ENCODE results near the gene MEOX1.

Gene MEOX1

GRCh38 chr17:43702637-43703036 lies 40.9 kb upstream of the MEOX1 start:
- Histone ChIP-seq H3K4me3 (ENCODE audit: low read length) (no peak overlapping the region), H3K79me2 (ENCODE audit: control insufficient read depth, insufficient read depth, low read length) (no peaks in the 10 kb centered on the region), H2BK5ac (ENCODE audit: low read length) (no peak overlapping the region)

DNA sequence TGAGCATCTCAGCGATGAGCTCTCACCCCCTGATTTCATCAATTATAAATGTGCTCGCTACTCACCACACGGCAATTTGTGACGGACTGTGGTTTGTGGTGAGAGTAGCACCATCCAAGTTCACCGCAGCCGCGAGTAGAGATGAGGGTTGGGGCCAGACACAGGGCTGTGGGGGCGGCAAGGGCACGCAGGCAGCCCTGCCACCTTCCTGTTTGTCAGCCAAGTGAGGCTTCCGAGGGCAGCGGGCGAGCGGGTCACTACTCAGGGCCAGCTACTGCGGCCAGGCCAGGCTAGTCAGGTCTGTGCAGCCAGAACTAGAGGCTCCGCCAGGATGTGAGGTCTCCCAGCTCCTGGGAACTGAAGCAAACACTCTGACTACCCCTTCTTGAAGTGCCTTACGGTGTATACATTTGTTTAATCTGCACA lies 39.6 kb upstream of the MEOX1 start:
- no peak overlapping the region for H3K56ac ChIP-seq (ENCODE audit: low read length)
- H2BK120ac ChIP-seq (ENCODE audit: low read depth, low read length) = no peak overlapping the region
- DNase-seq = no peak
- H3K18ac ChIP-seq (ENCODE audit: low read length) = no peak overlapping the region
- H3K27me3 ChIP-seq (ENCODE audit: insufficient read depth, low read length, poor library complexity) = no peaks in the 10 kb centered on the region
- no peak overlapping the region for H2AK5ac ChIP-seq (ENCODE audit: low read length)
- no peaks in the 10 kb centered on the region for H3K36me3 ChIP-seq (ENCODE audit: control insufficient read depth, insufficient read depth, low read length)
- H3K9ac ChIP-seq (ENCODE audit: low read length) = no peak overlapping the region
- no peak overlapping the region for H3K4ac ChIP-seq (ENCODE audit: low read depth, low read length)
- no peak overlapping the region for H2BK5ac ChIP-seq (ENCODE audit: low read length)
- H3K4me2 ChIP-seq (ENCODE audit: low read length) = no peak overlapping the region
- H3K4me1 ChIP-seq (ENCODE audit: control insufficient read depth, low read depth, low read length) = no peaks in the 10 kb centered on the region
- WGBS (ENCODE audit: extremely low coverage, insufficient coverage, low lambda C conversion rate) = no CpG with 5 or more reads among the region's 16 CpGs
- H3K23ac ChIP-seq (ENCODE audit: low read length) = no peak overlapping the region
- H2BK15ac ChIP-seq (replicated peaks; ENCODE audit: low read depth) = no peak overlapping the region
- no peak overlapping the region for H3K27ac ChIP-seq (ENCODE audit: low read depth, low read length)
- no peak overlapping the region for H3K4me3 ChIP-seq (ENCODE audit: low read length)
- H3K79me1 ChIP-seq (ENCODE audit: low read length) = no peaks in the 10 kb centered on the region
- H4K5ac ChIP-seq (ENCODE audit: low read length) = no peak overlapping the region
- H4K8ac ChIP-seq (ENCODE audit: low read depth, low read length) = no peak overlapping the region
- H3K79me2 ChIP-seq (ENCODE audit: control insufficient read depth, insufficient read depth, low read length) = no peaks in the 10 kb centered on the region

More at GRCh38 chr17:43702637-43703036, 40.9 kb upstream of the MEOX1 start:
- Histone ChIP-seq H3K18ac (ENCODE audit: low read length) (no peak overlapping the region), H3K27me3 (ENCODE audit: insufficient read depth, low read length, poor library complexity) (no peaks in the 10 kb centered on the region), H2BK120ac (ENCODE audit: low read depth, low read length) (no peak overlapping the region), H2AK5ac (ENCODE audit: low read length) (no peak overlapping the region), H3K79me1 (ENCODE audit: low read length) (no peaks in the 10 kb centered on the region), H3K23ac (ENCODE audit: low read length) (no peak overlapping the region), H3K4ac (ENCODE audit: low read depth, low read length) (no peak overlapping the region), H4K8ac (ENCODE audit: low read depth, low read length) (no peak overlapping the region), H3K9ac (ENCODE audit: low read length) (no peak overlapping the region), H3K4me1 (ENCODE audit: control insufficient read depth, low read depth, low read length) (no peaks in the 10 kb centered on the region), H3K27ac (ENCODE audit: low read depth, low read length) (no peak overlapping the region), H4K5ac (ENCODE audit: low read length) (no peak overlapping the region), H3K56ac (ENCODE audit: low read length) (no peak overlapping the region), H3K4me2 (ENCODE audit: low read length) (no peak overlapping the region), H2BK15ac (replicated peaks; ENCODE audit: low read depth) (no peak overlapping the region), H3K36me3 (ENCODE audit: control insufficient read depth, insufficient read depth, low read length) (no peaks in the 10 kb centered on the region)
- DNase-seq = peak; percentile 79
- WGBS (ENCODE audit: extremely low coverage, insufficient coverage, low lambda C conversion rate) = no CpG with 5 or more reads among the region's 4 CpGs

GRCh38 chr17:43699438-43699756 lies 37.7 kb upstream of the MEOX1 start:
- no peaks in the 10 kb centered on the region for H3K79me1 ChIP-seq (ENCODE audit: low read length)
- H2BK120ac ChIP-seq (ENCODE audit: low read depth, low read length) = no peak overlapping the region
- no peak overlapping the region for H3K4me3 ChIP-seq (ENCODE audit: low read length)
- no peak overlapping the region for H4K8ac ChIP-seq (ENCODE audit: low read depth, low read length)
- H3K56ac ChIP-seq (ENCODE audit: low read length) = no peak overlapping the region
- no peak overlapping the region for H2BK15ac ChIP-seq (replicated peaks; ENCODE audit: low read depth)
- H3K36me3 ChIP-seq (ENCODE audit: control insufficient read depth, insufficient read depth, low read length) = no peaks in the 10 kb centered on the region
- no peak overlapping the region for H3K27ac ChIP-seq (ENCODE audit: low read depth, low read length)
- DNase-seq = no peak
- no CpG with 5 or more reads among the region's 3 CpGs for WGBS (ENCODE audit: extremely low coverage, insufficient coverage, low lambda C conversion rate)
- no peak overlapping the region for H3K18ac ChIP-seq (ENCODE audit: low read length)
- no peak overlapping the region for H2AK5ac ChIP-seq (ENCODE audit: low read length)
- no peak overlapping the region for H3K4me2 ChIP-seq (ENCODE audit: low read length)
- H3K27me3 ChIP-seq (ENCODE audit: insufficient read depth, low read length, poor library complexity) = no peaks in the 10 kb centered on the region
- no peak overlapping the region for H3K23ac ChIP-seq (ENCODE audit: low read length)
- no peak overlapping the region for H4K5ac ChIP-seq (ENCODE audit: low read length)
- H3K79me2 ChIP-seq (ENCODE audit: control insufficient read depth, insufficient read depth, low read length) = no peaks in the 10 kb centered on the region
- H2BK5ac ChIP-seq (ENCODE audit: low read length) = no peak overlapping the region
- H3K9ac ChIP-seq (ENCODE audit: low read length) = no peak overlapping the region
- no peaks in the 10 kb centered on the region for H3K4me1 ChIP-seq (ENCODE audit: control insufficient read depth, low read depth, low read length)
- H3K4ac ChIP-seq (ENCODE audit: low read depth, low read length) = no peak overlapping the region

DNA sequence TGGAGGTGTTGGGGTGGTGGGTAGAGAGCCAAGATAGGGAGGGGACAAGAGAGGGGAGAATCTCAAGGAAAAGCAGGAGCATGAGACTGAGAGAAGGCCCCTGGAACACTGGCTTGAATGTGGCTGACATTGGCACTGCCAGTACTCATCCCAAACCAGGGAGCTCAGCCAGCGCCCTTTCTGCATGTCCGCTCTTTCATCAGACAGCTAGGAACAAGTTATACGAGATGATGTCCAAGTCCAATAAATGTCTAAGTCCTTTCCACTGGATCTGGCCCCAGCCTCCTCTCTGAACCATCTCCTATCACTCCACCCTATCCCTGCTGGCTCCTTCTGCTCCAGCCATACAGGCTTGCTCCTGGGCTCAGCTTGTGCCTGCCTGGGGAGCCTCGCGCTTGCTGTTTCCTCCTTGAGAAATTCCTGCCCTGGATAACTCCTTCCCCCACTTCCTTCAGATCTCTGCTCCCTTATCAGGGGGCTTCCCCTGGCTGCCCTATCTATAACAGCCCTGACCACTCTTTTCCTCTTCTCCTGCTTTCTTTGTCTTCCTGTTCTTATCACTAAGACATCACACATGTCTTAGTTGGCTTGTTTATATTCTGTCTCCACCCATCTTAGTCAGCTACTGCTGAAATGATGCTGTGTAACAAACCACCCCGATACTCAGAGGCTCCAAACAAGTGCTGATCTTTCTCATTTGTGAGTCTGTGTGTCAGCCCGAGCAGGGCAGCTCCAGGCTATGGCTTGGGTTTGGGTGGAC lies 37.1 kb upstream of the MEOX1 start:
- H2AK5ac ChIP-seq (ENCODE audit: low read length) = no peak overlapping the region
- H3K79me1 ChIP-seq (ENCODE audit: low read length) = no peaks in the 10 kb centered on the region
- no peak overlapping the region for H3K9ac ChIP-seq (ENCODE audit: low read length)
- no peak overlapping the region for H3K56ac ChIP-seq (ENCODE audit: low read length)
- no peak overlapping the region for H3K23ac ChIP-seq (ENCODE audit: low read length)
- H3K27ac ChIP-seq (ENCODE audit: low read depth, low read length) = no peak overlapping the region
- H4K5ac ChIP-seq (ENCODE audit: low read length) = no peak overlapping the region
- H3K4ac ChIP-seq (ENCODE audit: low read depth, low read length) = no peak overlapping the region
- H4K8ac ChIP-seq (ENCODE audit: low read depth, low read length) = no peak overlapping the region
- no peaks in the 10 kb centered on the region for H3K4me1 ChIP-seq (ENCODE audit: control insufficient read depth, low read depth, low read length)
- no peak overlapping the region for H3K4me2 ChIP-seq (ENCODE audit: low read length)
- H2BK5ac ChIP-seq (ENCODE audit: low read length) = no peak overlapping the region
- no peak overlapping the region for H2BK15ac ChIP-seq (replicated peaks; ENCODE audit: low read depth)
- WGBS (ENCODE audit: extremely low coverage, insufficient coverage, low lambda C conversion rate) = no CpG with 5 or more reads among the region's 7 CpGs
- no peak overlapping the region for H3K18ac ChIP-seq (ENCODE audit: low read length)
- no peaks in the 10 kb centered on the region for H3K27me3 ChIP-seq (ENCODE audit: insufficient read depth, low read length, poor library complexity)
- no peak overlapping the region for H2BK120ac ChIP-seq (ENCODE audit: low read depth, low read length)
- H3K79me2 ChIP-seq (ENCODE audit: control insufficient read depth, insufficient read depth, low read length) = no peaks in the 10 kb centered on the region
- H3K4me3 ChIP-seq (ENCODE audit: low read length) = no peak overlapping the region
- DNase-seq = peak; percentile 64
- no peaks in the 10 kb centered on the region for H3K36me3 ChIP-seq (ENCODE audit: control insufficient read depth, insufficient read depth, low read length)

DNA sequence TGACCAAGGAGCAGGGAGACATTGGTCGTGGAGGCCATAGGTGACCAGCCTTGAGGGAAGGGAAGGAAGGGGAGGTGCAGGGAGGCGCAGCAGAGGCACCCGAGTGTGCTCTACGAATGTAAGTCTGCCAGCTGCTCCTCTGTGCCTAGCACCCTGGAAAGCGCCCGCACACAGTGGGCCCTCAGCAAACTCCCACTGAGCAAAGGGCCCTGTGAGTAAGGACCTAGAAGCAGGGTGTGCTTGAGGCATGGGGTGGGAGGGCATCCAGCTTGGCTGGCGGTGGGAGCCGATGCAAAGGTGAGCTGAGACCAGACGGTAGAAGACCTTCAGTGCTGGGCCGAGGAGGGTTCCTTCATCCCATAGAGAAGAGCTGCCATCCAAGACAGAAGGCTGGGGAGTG lies 36.2 kb upstream of the MEOX1 start:
- no peak for DNase-seq
- no peak overlapping the region for H3K18ac ChIP-seq (ENCODE audit: low read length)
- no peak overlapping the region for H4K8ac ChIP-seq (ENCODE audit: low read depth, low read length)
- H3K23ac ChIP-seq (ENCODE audit: low read length) = no peak overlapping the region
- no peaks in the 10 kb centered on the region for H3K4me1 ChIP-seq (ENCODE audit: control insufficient read depth, low read depth, low read length)
- H3K79me2 ChIP-seq (ENCODE audit: control insufficient read depth, insufficient read depth, low read length) = no peaks in the 10 kb centered on the region
- H2AK5ac ChIP-seq (ENCODE audit: low read length) = no peak overlapping the region
- H3K4me3 ChIP-seq (ENCODE audit: low read length) = no peak overlapping the region
- no peaks in the 10 kb centered on the region for H3K79me1 ChIP-seq (ENCODE audit: low read length)
- no peak overlapping the region for H3K4me2 ChIP-seq (ENCODE audit: low read length)
- no peak overlapping the region for H3K27ac ChIP-seq (ENCODE audit: low read depth, low read length)
- no peak overlapping the region for H3K4ac ChIP-seq (ENCODE audit: low read depth, low read length)
- no peaks in the 10 kb centered on the region for H3K36me3 ChIP-seq (ENCODE audit: control insufficient read depth, insufficient read depth, low read length)
- H2BK15ac ChIP-seq (replicated peaks; ENCODE audit: low read depth) = no peak overlapping the region
- H4K5ac ChIP-seq (ENCODE audit: low read length) = no peak overlapping the region
- H3K56ac ChIP-seq (ENCODE audit: low read length) = no peak overlapping the region
- WGBS (ENCODE audit: extremely low coverage, insufficient coverage, low lambda C conversion rate) = no CpG with 5 or more reads among the region's 10 CpGs
- no peak overlapping the region for H2BK120ac ChIP-seq (ENCODE audit: low read depth, low read length)
- H2BK5ac ChIP-seq (ENCODE audit: low read length) = no peak overlapping the region
- no peak overlapping the region for H3K9ac ChIP-seq (ENCODE audit: low read length)
- H3K27me3 ChIP-seq (ENCODE audit: insufficient read depth, low read length, poor library complexity) = no peaks in the 10 kb centered on the region

- Histone ChIP-seq H3K36me3 (ENCODE audit: control insufficient read depth, insufficient read depth, low read length) (no peaks in the 10 kb centered on the region), H3K79me2 (ENCODE audit: control insufficient read depth, insufficient read depth, low read length) (no peaks in the 10 kb centered on the region), H3K4me1 (ENCODE audit: control insufficient read depth, low read depth, low read length) (no peaks in the 10 kb centered on the region), H3K79me1 (ENCODE audit: low read length) (no peaks in the 10 kb centered on the region), H2AK5ac (ENCODE audit: low read length) (no peak overlapping the region), H3K9ac (ENCODE audit: low read length) (no peak overlapping the region), H3K4ac (ENCODE audit: low read depth, low read length) (no peak overlapping the region), H4K5ac (ENCODE audit: low read length) (no peak overlapping the region), H3K27me3 (ENCODE audit: insufficient read depth, low read length, poor library complexity) (no peaks in the 10 kb centered on the region), H3K4me3 (ENCODE audit: low read length) (no peak overlapping the region), H3K4me2 (ENCODE audit: low read length) (no peak overlapping the region), H2BK5ac (ENCODE audit: low read length) (no peak overlapping the region), H3K56ac (ENCODE audit: low read length) (no peak overlapping the region), H2BK120ac (ENCODE audit: low read depth, low read length) (no peak overlapping the region), H3K27ac (ENCODE audit: low read depth, low read length) (no peak overlapping the region), H3K23ac (ENCODE audit: low read length) (no peak overlapping the region), H2BK15ac (replicated peaks; ENCODE audit: low read depth) (no peak overlapping the region), H4K8ac (ENCODE audit: low read depth, low read length) (no peak overlapping the region), H3K18ac (ENCODE audit: low read length) (no peak overlapping the region)
- no CpG with 5 or more reads among the region's 2 CpGs for WGBS (ENCODE audit: extremely low coverage, insufficient coverage, low lambda C conversion rate)
- no peak for DNase-seq
Observed at GRCh38 chr17:43696891-43697290, 35.2 kb upstream of the MEOX1 start.
